Embryonic facial prominence (tissue), 1 donor: ENCODE data around the gene COL6A6.
"Not testable (repeated sequence)": the region's sequence is repeated elsewhere in the genome, so short reads cannot be mapped to it uniquely, and the experiment has no call there.

Experiments
- DNase-seq: peaks from one replicate; pipeline ENCODE4 v3.0.0-alpha.2; 2016; ENCODE audit errors: extremely low spot score

COL6A6 gene

GRCh38 chr3:130537673-130538304, 20.8 kb downstream of the COL6A6 start:
- DNase-seq = no peak

- no peak for DNase-seq
Observed at GRCh38 chr3:130539005-130539404, 22.0 kb downstream of the COL6A6 start.

GRCh38 chr3:130543322-130543721, 26.3 kb downstream of the COL6A6 start:
- DNase-seq = no peak

GRCh38 chr3:130546920-130547679, 30.1 kb downstream of the COL6A6 start:
- DNase-seq = no peak

- not testable (repeated sequence) for DNase-seq
Observed at GRCh38 chr3:130547680-130548065, 30.7 kb downstream of the COL6A6 start.

- DNase-seq = no peak
Observed at GRCh38 chr3:130548356-130548755, 31.4 kb downstream of the COL6A6 start.

- no peak for DNase-seq
Observed at GRCh38 chr3:130557336-130558035, 40.5 kb downstream of the COL6A6 start.

- DNase-seq = no peak
Observed at GRCh38 chr3:130558366-130558765, 41.4 kb downstream of the COL6A6 start.

GRCh38 chr3:130565224-130565623, 48.2 kb downstream of the COL6A6 start:
- DNase-seq = no peak
